Ovary (tissue), 9 donors: ENCODE data around the gene CDRT4. TPM values are rescaled to one million over a fixed set of nuclear protein-coding genes. Genes with fewer than 3 reads are reported as not detected.

Experiments
- DNase-seq, 5 donors: peaks; one replicate each; pipeline ENCODE4 v3.0.0-alpha.2; 2019 to 2020
- H3K27ac ChIP-seq, 2 donors: fragments of 200-600 bp; one replicate each; pipeline versions ENCODE4 v1.5.1 to v1.8.0; 2019 to 2022
- H3K27me3 ChIP-seq: fragments of 200-600 bp; one replicate; pipeline ENCODE4 v1.8.0; 2022
- H3K36me3 ChIP-seq: fragments of 200-600 bp; sonication (generic); one replicate; pipeline ENCODE4 v1.5.1; 2019
- H3K4me1 ChIP-seq: one replicate; pipeline ENCODE4 v1.8.1; 2013; ENCODE audit warnings: mild to moderate bottlenecking, moderate library complexity; ENCODE audit not compliant: insufficient read depth
- H3K4me3 ChIP-seq: fragments of 200-600 bp; sonication (generic); one replicate; pipeline ENCODE4 v1.5.1; 2017
- H3K9me3 ChIP-seq, 2 donors: fragments of 200-600 bp in 1 of 2; sonication (generic) in 1 of 2; one replicate each; pipeline versions ENCODE4 v1.5.1 to v1.8.1; 2013 to 2019; ENCODE audit warnings: mild to moderate bottlenecking in 1 of 2, moderate library complexity in 1 of 2
- EP300 ChIP-seq: sonication (generic); formaldehyde crosslinking; IDR thresholded peaks from one replicate; pipeline ENCODE4 v1.6.1; 2017; ENCODE audit warnings: antibody characterized with exemption
- POLR2A ChIP-seq: fragments of 450-650 bp; IDR thresholded peaks from one replicate; pipeline ENCODE4 v1.6.1; 2017; ENCODE audit warnings: antibody characterized with exemption, mild to moderate bottlenecking, moderate library complexity
- WGBS, 3 donors: extraction: QIAGEN DNeasy Blood & Tissue Kit in 1 of 3; methylation state at CpG; one replicate each; pipeline versions ENCODE4 v1.1.5 to v1.1.7; 2013 to 2017; 5-methylcytosine and 5-hydroxymethylcytosine counted together
- intact Hi-C, 4 donors: fragments of 100-400 bp; cut with DNase I; formaldehyde crosslinking; loops; one replicate each; pipeline versions ENCODE4 v1.11.0 to v1.15.1; 2022 to 2023
- polyA plus RNA-seq, 2 donors: library from polyadenylated mRNA; stranded (reverse); fragments of 200-250 nt in 1 of 2; fragments of 350-450 nt in 1 of 2; fragmentation: Illumina TruSeq in 1 of 2; extraction: RNeasy Lipid Tissue Mini Kit (QIAGEN cat#74804) in 1 of 2; gene quantifications; one replicate each; pipeline ENCODE4 v1.2.3, GENCODE V29; 2013 to 2014
- total RNA-seq, 7 donors: library from RNA; depleted of rRNA in 2 of 7; stranded (reverse); fragments of >200 nt in 2 of 7; fragmentation: NEBNext Ultra II Directional in 3 of 7; extraction: Animal tissue kit (Norgen Biotek cat#: 25700) in 3 of 7; gene quantifications; one replicate each; pipeline versions ENCODE4 v1.1.0 to v1.2.4, GENCODE V29; 2016 to 2023
- TF ChIP-seq, protein P1 (sequence below), 3 donors: fragments of 450-650 bp in 2 of 3; fragments of 200-600 bp in 1 of 3; IDR thresholded peaks; one replicate each; pipeline versions ENCODE4 v1.5.1 to v1.8.0; 2016 to 2022; ENCODE audit warnings: antibody characterized with exemption in 3 of 3, mild to moderate bottlenecking in 1 of 3
- donor health status: DM: no; HTN: no; CAD: no; lungs with moderate emphysema.
- donor health status: DM: no; HTN: no; CAD: no.
- donor health status: Bipolar disorder and iron deficiency.
- donor health status: DM: yes; HTN: yes; CAD: no.
- donor health status: DM: no; HTN: no; CAD: no.
- donor health status: DM: yes; HTN: yes; CAD: no.

CDRT4 gene
- total and polyA plus RNA-seq, 9 donors: 4.1 to 11.7 (median 7.2) TPM

GRCh38 chr17:15462976-15463772 is 4.2 kb downstream of the CDRT4 start:
- WGBS, 3 donors: 12 to 14% (median 13%) methylated on average over 11 of the region's 11 CpGs
- no peak overlapping the region for H3K4me3 ChIP-seq
- DNase-seq: peak; percentile 41 to 62 (median 49)
- peak overlapping the region in 1 of 2 donors; percentile 46 for H3K27ac ChIP-seq
- no peaks in the 10 kb centered on the region for H3K9me3 ChIP-seq
- no peaks in the 10 kb centered on the region for H3K36me3 ChIP-seq
- TF ChIP-seq POLR2A (no peak), EP300 (no peak)
- TF ChIP-seq, protein P1, sequence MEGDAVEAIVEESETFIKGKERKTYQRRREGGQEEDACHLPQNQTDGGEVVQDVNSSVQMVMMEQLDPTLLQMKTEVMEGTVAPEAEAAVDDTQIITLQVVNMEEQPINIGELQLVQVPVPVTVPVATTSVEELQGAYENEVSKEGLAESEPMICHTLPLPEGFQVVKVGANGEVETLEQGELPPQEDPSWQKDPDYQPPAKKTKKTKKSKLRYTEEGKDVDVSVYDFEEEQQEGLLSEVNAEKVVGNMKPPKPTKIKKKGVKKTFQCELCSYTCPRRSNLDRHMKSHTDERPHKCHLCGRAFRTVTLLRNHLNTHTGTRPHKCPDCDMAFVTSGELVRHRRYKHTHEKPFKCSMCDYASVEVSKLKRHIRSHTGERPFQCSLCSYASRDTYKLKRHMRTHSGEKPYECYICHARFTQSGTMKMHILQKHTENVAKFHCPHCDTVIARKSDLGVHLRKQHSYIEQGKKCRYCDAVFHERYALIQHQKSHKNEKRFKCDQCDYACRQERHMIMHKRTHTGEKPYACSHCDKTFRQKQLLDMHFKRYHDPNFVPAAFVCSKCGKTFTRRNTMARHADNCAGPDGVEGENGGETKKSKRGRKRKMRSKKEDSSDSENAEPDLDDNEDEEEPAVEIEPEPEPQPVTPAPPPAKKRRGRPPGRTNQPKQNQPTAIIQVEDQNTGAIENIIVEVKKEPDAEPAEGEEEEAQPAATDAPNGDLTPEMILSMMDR (IDR thresholded peaks at IDR 0.05): no peak
- peaks cover 15% of the 10 kb centered on the region for H3K4me1 ChIP-seq
- no peaks in the 10 kb centered on the region for H3K27me3 ChIP-seq
- intact Hi-C loops: no loop called here

GRCh38 chr17:15457723-15458094 is 9.7 kb downstream of the CDRT4 start:
- Histone ChIP-seq H3K27ac (peak overlapping the region; percentile 50 to 60), H3K9me3 (no peaks in the 10 kb centered on the region), H3K4me1 (peaks cover 13% of the 10 kb centered on the region), H3K4me3 (no peak overlapping the region), H3K36me3 (no peaks in the 10 kb centered on the region), H3K27me3 (no peaks in the 10 kb centered on the region)
- TF ChIP-seq, protein P1 (IDR thresholded peaks at IDR 0.05): no peak
- TF ChIP-seq EP300 (no peak), POLR2A (no peak)
- WGBS, 3 donors: 18 to 28% (median 20%) methylated on average over 7 of the region's 7 CpGs
- intact Hi-C loops: loop anchor here in 2 of 4 donors (2.0 to 5.0 kb wide), 3 partner anchors 40 to 195 kb away; no protein-coding TSS in a partner anchor
- DNase-seq: peak in 4 of 5 donors; percentile 32 to 65 (median 46)

GRCh38 chr17:15456972-15457722 is 10.3 kb downstream of the CDRT4 start:
- Histone ChIP-seq H3K9me3 (no peaks in the 10 kb centered on the region), H3K4me3 (peak overlapping the region; percentile 7), H3K27ac (peak overlapping the region; percentile 50 to 60), H3K27me3 (no peaks in the 10 kb centered on the region), H3K36me3 (no peaks in the 10 kb centered on the region), H3K4me1 (peaks cover 13% of the 10 kb centered on the region)
- peak; percentile 70 to 85 (median 77) for DNase-seq
- 28 to 32% (median 29%) methylated on average over 16 of the region's 16 CpGs for WGBS, 3 donors
- no peak for TF ChIP-seq EP300
- no peak for TF ChIP-seq POLR2A
- TF ChIP-seq, protein P1 (IDR thresholded peaks at IDR 0.05): peak in 2 of 3 donors; percentile 46 to 52
- intact Hi-C loops: loop anchor here in 2 of 4 donors (2.0 to 5.0 kb wide), 3 partner anchors 40 to 195 kb away; no protein-coding TSS in a partner anchor

DNA sequence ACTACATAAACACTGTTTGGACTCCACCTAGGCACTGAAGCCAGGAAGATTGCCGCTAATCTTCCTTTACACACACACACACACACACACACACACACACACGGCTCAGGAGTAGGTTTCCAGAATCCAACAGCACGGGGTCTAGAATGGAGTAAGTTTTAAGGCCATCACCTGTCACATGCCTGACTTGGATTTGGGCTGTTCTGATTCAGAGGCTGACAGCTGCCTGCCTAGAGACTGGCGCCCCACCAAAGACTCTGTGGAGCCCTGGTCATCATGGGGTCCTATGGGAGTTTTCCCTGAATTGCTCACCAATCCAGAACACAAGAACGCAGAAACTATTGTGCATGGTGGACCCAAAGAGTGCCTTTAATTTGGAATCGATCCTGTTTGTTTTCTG is 10.9 kb downstream of the CDRT4 start:
- no peaks in the 10 kb centered on the region for H3K9me3 ChIP-seq
- 88 to 91% (median 91%) methylated on average over 6 of the region's 6 CpGs for WGBS, 3 donors
- no peak for DNase-seq
- TF ChIP-seq POLR2A (no peak), EP300 (no peak)
- TF ChIP-seq, protein P1 (IDR thresholded peaks at IDR 0.05): no peak
- intact Hi-C loops: loop anchor here in 2 of 4 donors (2.0 to 5.0 kb wide), 3 partner anchors 41 to 194 kb away; no protein-coding TSS in a partner anchor
- H3K4me1 ChIP-seq: peaks cover 13% of the 10 kb centered on the region
- no peaks in the 10 kb centered on the region for H3K27me3 ChIP-seq
- H3K4me3 ChIP-seq: no peak overlapping the region
- no peaks in the 10 kb centered on the region for H3K36me3 ChIP-seq
- H3K27ac ChIP-seq: peak overlapping the region in 1 of 2 donors; percentile 60
